IPS-18c (cell line): Measurements from ENCODE around the gene PAIP1.
A peak's percentile ranks its signal among the peaks of the same experiment; 100 is the strongest.
"Not testable (repeated sequence)": the region's sequence is repeated elsewhere in the genome, so short reads cannot be mapped to it uniquely, and the experiment has no call there.

Experiments used
- H3K4me3 ChIP-seq: 2 replicates; pipeline ENCODE4 v1.7.0; 2013; ENCODE audit warnings: low read depth, mild to moderate bottlenecking, low read length, moderate library complexity; ENCODE audit not compliant: insufficient read depth
- H3K9me3 ChIP-seq: one replicate; pipeline ENCODE4 v1.6.1; 2013; ENCODE audit warnings: mild to moderate bottlenecking, low read length, moderate library complexity; ENCODE audit not compliant: control insufficient read depth, insufficient read depth

PAIP1 gene

DNA sequence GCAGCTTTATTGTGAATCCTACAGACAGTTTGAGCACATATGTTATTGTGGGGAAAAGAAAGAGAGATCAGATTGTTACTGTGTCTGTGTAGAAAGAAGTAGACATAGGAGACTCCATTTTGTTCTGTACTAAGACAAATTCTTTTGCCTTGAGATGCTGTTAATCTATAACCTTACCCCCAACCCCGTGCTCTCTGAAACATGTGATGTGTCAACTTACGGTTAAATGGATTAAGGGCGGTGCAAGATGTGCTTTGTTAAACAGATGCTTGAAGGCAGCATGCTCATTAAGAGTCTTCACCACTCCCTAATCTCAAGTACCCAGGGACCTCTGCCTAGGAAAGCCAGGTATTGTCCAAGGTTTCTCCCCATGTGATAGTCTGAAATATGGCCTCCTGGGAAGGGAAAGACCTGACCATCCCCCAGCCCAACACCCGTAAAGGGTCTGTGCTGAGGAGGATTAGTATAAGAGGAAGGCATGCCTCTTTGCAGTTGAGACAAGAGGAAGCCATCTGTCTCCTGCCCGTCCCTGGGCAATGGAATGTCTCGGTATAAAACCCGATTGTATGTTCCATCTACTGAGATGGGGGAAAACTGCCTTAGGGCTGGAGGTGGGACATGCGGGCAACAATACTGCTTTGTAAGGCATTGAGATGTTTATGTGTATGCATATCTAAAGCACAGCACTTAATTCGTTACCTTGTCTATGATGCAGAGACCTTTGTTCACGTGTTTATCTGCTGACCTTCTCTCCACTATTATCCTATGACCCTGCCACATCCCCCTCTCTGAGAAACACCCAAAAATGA, 23.7 kb upstream of the PAIP1 start:
- H3K4me3 ChIP-seq, H3K9me3 ChIP-seq: not testable (repeated sequence)

DNA sequence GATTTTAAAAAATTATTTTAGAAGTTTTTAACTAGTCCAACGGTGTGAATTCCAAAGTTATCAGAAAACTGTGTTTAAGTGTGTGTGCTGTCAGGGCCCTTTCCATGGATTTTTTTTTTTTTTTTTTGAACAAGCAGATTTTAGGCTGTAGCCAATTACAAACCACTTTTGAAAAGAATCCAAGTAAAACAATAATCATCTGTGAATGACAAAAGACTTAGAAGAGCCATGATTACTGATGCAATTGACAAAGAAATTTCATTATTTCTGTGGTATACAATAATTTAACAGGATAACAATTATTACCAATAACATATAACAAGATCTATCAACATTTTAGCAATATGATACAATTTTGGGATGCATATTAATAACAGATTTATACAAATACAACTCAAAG, 16.2 kb upstream of the PAIP1 start:
- H3K9me3 ChIP-seq = no peaks in the 10 kb centered on the region

DNA sequence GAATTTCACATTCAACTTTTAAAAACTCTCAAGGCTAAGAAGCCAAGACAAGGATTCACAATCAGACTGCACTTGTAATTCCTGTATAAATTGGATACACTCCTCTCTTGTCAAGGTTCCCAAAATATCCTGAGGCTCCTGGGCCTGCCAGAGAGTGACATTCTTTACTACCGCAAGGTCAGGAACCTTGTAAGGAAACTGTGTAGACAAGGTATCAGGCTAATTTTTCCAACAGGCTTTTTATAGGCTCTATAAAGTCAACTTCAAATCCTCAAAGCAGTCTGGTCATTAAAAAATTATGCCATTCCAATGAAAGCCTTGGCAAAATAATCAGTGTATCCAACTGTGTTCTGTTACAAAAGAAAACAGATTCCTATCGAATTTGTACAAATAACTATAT, 15.5 kb upstream of the PAIP1 start:
- no peak overlapping the region for H3K4me3 ChIP-seq
- no peaks in the 10 kb centered on the region for H3K9me3 ChIP-seq

More for the DNA sequence above, 16.2 kb upstream of the PAIP1 start:
- no peak overlapping the region for H3K4me3 ChIP-seq

DNA sequence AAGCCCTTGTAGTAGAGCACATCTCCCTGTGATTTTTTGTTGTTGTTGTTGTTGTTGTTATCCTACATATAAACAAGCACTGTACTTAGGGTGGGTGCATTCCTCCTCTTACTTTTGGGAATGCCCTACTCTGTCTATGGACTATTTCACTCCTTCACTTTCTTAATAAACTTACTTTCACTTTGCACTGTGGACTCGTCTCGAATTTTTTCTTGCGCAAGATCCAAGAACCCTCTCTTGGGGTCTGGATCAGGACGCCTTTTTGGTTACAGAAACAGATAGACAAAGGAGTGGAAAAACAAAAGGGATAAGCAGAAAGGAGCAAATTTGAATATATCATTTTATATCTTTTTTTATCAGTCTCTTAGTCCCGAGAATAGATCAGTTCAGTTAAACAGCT, 14.4 kb upstream of the PAIP1 start:
- H3K4me3 ChIP-seq = no peak overlapping the region
- no peaks in the 10 kb centered on the region for H3K9me3 ChIP-seq

DNA sequence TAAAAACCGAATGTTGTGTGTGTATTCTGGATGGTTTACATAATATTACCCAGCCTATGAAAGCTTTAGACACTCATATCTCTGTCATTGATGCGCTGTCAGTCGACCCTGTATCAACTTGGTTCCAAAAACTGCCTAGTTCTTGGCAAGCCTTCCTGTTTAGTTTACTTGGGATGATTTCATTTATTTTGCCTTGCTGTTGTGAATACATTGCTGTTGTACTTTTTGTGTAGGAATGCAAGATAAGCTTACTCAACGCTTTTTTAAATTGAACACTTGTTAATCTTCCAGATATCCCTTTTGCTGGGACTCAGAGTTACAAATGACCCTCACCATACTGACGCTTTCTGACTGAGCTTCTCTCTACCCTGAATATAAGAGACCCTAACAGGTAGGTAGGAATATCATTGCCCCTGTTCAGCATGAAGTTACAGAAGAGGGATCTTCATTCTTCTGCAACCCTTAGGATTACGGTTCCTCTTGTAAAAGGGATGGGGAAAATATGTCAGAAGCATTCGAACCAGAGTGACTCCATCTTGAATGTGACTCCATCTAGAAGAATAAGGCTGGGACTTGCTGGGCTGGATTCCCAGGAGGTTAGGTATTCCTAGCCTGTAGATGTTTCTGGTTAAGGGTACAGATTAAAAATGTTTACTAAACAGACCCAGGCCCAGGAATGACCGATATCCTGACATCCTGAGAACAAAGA, 13.7 kb upstream of the PAIP1 start:
- Histone ChIP-seq H3K4me3 (no peak overlapping the region), H3K9me3 (no peaks in the 10 kb centered on the region)

DNA sequence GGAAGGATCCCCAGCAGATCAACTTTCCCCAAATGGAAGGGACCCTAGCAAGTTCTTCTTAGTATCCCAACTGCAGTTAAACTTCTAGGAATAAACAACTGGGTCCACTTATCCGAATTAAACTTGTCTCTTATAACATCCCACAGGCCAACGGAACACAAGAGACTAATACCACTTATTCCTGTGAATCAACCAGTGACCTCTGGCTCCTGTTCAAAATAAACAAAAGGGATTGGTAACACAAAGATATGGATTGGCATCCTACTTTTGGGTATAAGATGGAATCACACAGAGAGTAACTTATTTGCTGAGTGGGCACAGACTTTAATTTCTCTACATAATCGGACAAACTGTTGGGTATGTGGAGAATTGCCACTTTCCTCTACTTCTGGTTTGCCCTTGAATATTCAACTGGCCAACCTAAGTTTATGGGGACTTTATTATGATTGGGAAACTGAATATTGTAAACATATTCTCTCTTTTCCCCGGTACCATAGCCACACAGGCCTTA, 12.4 kb upstream of the PAIP1 start:
- Histone ChIP-seq H3K4me3 (no peak overlapping the region), H3K9me3 (no peaks in the 10 kb centered on the region)

DNA sequence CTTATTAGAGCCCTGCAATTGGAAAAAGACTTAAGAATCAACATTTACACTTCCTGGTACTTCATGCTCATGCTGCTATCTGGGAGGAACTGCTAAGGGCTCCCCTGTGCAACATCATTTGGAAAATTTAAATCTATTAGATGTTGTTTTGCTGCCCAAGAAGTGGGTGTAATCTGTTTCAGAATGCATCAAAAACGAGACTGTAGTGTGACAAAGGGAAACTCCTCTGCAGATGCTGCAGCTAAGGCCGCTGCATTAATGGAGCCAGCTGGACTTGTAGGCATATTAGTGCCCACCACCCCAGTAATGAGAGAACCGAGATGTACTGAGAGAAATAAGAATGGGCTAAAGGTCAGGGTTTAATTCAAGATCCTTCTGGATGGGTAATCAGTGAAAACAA, 11.1 kb upstream of the PAIP1 start:
- H3K4me3 ChIP-seq = no peak overlapping the region
- no peaks in the 10 kb centered on the region for H3K9me3 ChIP-seq

DNA sequence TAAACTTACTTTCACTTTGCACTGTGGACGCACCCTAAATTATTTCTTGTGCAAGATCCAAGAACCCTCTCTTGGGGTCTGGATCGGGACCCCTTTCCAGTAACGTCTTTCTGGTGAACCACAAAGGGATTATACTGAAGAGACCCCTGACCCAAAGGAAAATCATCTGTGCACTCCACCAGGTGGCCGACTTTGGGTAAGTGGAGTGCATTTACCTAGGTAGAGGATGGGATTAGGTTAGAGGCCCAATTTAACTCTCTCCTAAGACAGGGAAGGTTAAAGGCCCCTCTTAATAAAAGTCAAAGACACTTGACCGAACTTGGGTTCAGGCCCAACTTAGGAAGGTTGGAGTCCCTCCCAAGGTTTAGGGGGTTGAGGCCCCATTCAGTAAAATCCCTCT, 8.2 kb upstream of the PAIP1 start:
- H3K9me3 ChIP-seq = no peaks in the 10 kb centered on the region
- H3K4me3 ChIP-seq = no peak overlapping the region

- no peaks in the 10 kb centered on the region for H3K9me3 ChIP-seq
- no peak overlapping the region for H3K4me3 ChIP-seq
Observed at GRCh38 chr5:43564289-43564850, 7.5 kb upstream of the PAIP1 start.

- Histone ChIP-seq H3K9me3 (no peaks in the 10 kb centered on the region), H3K4me3 (no peak overlapping the region)
Observed at GRCh38 chr5:43563321-43563720, 6.4 kb upstream of the PAIP1 start.

- H3K4me3 ChIP-seq = no peak overlapping the region
- no peaks in the 10 kb centered on the region for H3K9me3 ChIP-seq
Observed at GRCh38 chr5:43561356-43561755, 4.5 kb upstream of the PAIP1 start.

- Histone ChIP-seq H3K9me3 (no peaks in the 10 kb centered on the region), H3K4me3 (no peak overlapping the region)
Observed at GRCh38 chr5:43560128-43560527, 3.3 kb upstream of the PAIP1 start.

DNA sequence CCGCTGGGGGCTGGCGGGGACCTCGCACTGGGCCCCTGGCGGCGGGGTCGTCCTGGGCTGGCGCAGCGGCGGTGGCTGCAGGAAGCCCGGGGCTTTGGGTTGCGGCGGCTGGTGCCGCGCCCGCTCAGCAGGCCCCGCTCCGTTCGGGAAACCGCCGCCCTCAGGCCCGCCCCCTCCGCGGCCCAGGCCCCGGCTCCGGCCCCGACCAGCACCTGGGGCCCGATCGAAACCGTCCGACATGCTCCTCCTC, 345 bp downstream of the PAIP1 start:
- not testable (repeated sequence) for H3K9me3 ChIP-seq

DNA sequence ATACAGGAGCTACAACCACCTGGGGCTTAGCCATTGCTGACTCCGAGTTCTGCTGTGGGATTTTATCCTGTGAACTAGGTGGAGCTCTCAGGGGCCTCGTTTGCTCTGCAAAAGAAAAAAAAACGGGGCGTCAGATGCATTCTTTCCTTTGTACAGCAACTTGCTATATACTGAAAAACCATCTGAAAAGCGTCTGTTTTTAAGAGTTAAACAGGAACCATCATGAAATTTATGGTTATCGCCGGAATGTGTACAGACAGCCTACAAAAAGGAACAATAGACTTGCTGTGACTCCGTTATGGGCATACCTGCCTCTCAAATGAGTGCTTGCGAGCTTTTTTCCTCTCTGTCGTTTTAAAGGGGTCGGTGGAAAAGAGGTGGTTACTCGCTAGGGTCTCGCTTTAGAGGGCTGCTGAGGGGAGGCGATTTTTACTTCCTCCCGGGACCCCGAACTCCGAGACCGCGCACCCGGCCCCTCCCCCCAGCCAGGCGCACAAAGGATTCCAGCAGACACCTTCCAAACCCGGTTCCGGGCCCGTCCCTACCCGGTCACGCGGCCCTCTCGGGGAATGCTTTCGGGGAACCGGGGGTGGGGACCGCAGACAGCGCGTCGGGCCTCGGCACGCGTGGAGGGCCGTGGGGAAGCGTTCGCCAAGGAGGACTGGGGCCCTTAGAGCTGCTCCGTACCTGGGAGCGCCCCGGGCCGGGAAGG, 826 bp downstream of the PAIP1 start:
- Histone ChIP-seq H3K9me3 (no peaks in the 10 kb centered on the region), H3K4me3 (peak overlapping the region; percentile 96)

More for the DNA sequence above, 345 bp downstream of the PAIP1 start:
- H3K4me3 ChIP-seq = peak overlapping the region; percentile 96

GRCh38 chr5:43554497-43554896, 2.4 kb downstream of the PAIP1 start:
- no peak overlapping the region for H3K4me3 ChIP-seq
- H3K9me3 ChIP-seq = no peaks in the 10 kb centered on the region

DNA sequence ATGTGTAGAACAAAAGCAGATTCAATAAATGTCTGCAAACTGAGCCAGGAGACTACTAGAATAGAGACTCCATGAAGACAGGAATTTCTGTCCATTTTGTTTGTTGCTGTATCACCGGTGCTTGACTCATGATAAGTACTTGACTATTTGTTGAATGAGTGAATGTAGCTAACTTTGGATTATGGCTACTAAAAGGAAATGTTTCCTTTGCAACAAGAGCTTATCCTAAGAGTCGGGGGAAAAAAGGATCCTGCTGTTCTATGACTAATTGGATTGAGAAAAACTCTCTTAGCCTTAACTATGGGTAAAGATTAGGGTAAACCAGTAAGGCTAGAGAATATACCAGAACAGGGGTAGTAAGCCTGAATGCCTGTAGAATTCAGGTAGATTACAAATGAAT, 3.5 kb downstream of the PAIP1 start:
- Histone ChIP-seq H3K4me3 (no peak overlapping the region), H3K9me3 (no peaks in the 10 kb centered on the region)

- H3K9me3 ChIP-seq = no peaks in the 10 kb centered on the region
- no peak overlapping the region for H3K4me3 ChIP-seq
Observed at GRCh38 chr5:43551731-43552130, 5.1 kb downstream of the PAIP1 start.

DNA sequence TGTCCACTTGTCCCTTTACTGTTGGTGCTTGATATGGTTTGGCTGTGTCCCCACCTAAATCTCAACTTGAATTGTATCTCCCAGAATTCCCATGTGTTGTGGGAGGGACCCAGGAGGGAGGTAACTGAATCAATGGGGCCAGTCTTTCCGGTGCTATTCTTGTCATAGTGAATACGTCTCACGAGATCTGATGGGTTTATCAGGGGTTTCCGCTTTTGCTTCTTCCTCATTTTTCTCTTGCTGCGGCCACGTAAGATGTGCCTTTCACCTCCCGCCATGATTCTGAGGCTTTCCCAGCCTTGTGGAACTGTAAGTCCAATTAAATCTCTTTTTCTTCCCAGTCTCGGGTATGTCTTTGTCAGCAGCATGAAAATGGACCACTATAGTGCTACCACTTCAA, 7.6 kb downstream of the PAIP1 start:
- H3K4me3 ChIP-seq = not testable (repeated sequence)

More for the DNA sequence above, 7.6 kb downstream of the PAIP1 start:
- H3K9me3 ChIP-seq = not testable (repeated sequence)
